LNCaP clone FGC (cell line): Measurements from ENCODE around the gene LOXL4.

Experiments
- DNase-seq: peaks from one replicate; pipeline ENCODE4 v3.0.0-alpha.2; 2011; ENCODE audit warnings: low read depth
- H3K4me3 ChIP-seq: 2 replicates; pipeline ENCODE4 v1.5.1; 2011; ENCODE audit warnings: mild to moderate bottlenecking, low read depth, low read length, control low read depth
- TF ChIP-seq, protein P1 (sequence below): IDR thresholded peaks from 2 replicates; pipeline ENCODE4 v1.5.1; 2012; ENCODE audit warnings: mild to moderate bottlenecking; ENCODE audit not compliant: control insufficient read depth, insufficient read depth; ENCODE audit errors: extremely low read depth

LOXL4 gene

GRCh38 chr10:98217801-98218200, 50.2 kb downstream of the LOXL4 start:
- no peak for DNase-seq
- no peak overlapping the region for H3K4me3 ChIP-seq
- TF ChIP-seq, protein P1, sequence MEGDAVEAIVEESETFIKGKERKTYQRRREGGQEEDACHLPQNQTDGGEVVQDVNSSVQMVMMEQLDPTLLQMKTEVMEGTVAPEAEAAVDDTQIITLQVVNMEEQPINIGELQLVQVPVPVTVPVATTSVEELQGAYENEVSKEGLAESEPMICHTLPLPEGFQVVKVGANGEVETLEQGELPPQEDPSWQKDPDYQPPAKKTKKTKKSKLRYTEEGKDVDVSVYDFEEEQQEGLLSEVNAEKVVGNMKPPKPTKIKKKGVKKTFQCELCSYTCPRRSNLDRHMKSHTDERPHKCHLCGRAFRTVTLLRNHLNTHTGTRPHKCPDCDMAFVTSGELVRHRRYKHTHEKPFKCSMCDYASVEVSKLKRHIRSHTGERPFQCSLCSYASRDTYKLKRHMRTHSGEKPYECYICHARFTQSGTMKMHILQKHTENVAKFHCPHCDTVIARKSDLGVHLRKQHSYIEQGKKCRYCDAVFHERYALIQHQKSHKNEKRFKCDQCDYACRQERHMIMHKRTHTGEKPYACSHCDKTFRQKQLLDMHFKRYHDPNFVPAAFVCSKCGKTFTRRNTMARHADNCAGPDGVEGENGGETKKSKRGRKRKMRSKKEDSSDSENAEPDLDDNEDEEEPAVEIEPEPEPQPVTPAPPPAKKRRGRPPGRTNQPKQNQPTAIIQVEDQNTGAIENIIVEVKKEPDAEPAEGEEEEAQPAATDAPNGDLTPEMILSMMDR, result no peak

- no peak overlapping the region for H3K4me3 ChIP-seq
- TF ChIP-seq, protein P1, result no peak
- no peak for DNase-seq
These were observed 52.6 kb downstream of the LOXL4 start for GRCh38 chr10:98215373-98215772.

- TF ChIP-seq, protein P1, result no peak
- no peak for DNase-seq
- no peak overlapping the region for H3K4me3 ChIP-seq
These were observed 54.3 kb downstream of the LOXL4 start for GRCh38 chr10:98213740-98214139.

DNA sequence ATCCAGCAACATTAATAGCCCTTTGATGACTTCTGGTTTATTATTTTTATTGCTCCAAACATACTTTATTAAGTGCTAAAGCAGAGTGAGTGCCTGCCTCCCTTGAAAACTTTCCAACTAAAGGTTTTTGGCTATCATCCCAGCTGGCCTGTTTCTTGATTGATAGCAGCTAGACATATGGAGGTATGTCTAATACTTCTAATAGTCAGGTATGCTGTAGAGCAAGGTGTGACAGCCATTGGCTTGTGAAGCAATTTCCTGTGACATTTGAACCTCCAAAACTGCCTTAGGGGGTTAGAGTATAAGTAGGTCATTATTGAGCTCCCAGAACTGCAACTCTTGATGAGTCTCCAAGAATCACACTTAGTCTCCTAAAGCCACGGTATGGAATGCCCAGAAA, 55.8 kb downstream of the LOXL4 start:
- TF ChIP-seq, protein P1, result no peak
- peak; percentile 28 for DNase-seq

GRCh38 chr10:98209441-98209840, 58.6 kb downstream of the LOXL4 start:
- DNase-seq, result no peak
- TF ChIP-seq, protein P1, result no peak
- no peak overlapping the region for H3K4me3 ChIP-seq

More for the DNA sequence above, 55.8 kb downstream of the LOXL4 start:
- no peak overlapping the region for H3K4me3 ChIP-seq

- no peak for DNase-seq
- TF ChIP-seq, protein P1, result no peak
- no peak overlapping the region for H3K4me3 ChIP-seq
These were observed 59.1 kb downstream of the LOXL4 start for GRCh38 chr10:98208925-98209324.

GRCh38 chr10:98205351-98205750, 62.6 kb downstream of the LOXL4 start:
- TF ChIP-seq, protein P1, result no peak
- H3K4me3 ChIP-seq, result no peak overlapping the region
- no peak for DNase-seq
